Glomerular endothelial cell (primary cell): ENCODE results near the gene TRABD2B. TPM values are rescaled to one million over a fixed set of nuclear protein-coding genes. Genes with fewer than 3 reads are reported as not detected.

Experiments
- DNase-seq: peaks from one replicate; pipeline ENCODE4 v3.0.0-alpha.2; 2011; ENCODE audit warnings: low read depth, low spot score; ENCODE audit errors: extremely low read depth
- total RNA-seq: library from RNA; depleted of rRNA; stranded (reverse); fragments of >200 nt; gene quantifications from 2 replicates; pipeline ENCODE4 v1.2.3, GENCODE V29; 2015

TRABD2B gene
- total RNA-seq = 0.05 and 0.06 TPM in 2 replicates

DNA sequence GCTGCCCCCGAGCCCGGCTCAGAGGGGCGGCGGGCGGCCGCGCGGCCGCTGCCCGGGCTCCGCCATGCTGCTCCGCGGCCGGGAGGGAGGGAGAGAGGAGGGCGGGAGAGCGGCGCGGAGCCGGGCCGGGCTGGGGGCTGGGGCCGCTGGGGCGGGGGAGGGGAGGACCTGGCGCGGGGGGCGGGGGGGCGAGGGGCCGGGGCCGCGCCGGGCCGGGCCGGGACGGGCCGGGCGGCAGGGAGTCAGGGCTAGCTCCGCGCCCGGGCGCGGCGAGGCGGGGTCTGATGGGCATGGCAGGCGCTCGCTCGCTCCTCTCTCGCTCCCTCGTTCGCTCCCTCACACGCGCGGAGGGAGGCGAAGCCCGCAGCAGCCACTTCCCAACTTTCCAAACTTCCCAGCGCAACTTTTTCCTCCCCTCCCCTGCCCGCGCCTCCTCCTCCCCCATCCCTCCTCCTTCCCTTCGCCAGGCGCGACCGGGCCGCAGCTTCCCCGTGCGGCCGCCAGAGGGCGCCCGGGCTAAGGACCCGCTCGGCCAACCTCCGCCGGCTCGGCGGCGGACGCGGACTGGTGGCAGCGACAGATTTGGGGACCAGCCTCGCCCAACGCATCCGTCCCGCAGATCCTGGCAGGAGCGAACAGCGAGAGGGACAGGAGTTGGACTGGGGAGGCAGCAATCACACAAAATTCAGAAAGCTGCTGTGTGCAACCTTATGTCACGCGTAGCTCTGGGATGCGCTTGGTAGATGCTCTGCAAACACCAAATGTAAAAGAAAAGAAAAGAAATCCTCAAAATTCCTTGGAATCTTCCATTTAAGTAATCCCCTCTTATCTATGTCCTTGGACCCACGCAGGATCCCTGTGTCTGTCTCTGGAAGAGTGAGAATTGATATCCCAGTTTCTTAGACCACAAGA, at the start of gene TRABD2B:
Gene TRABD2B (minus strand): TSS at position 97 of the 912 bp plus-strand sequence.
- DNase-seq = no peak

DNA sequence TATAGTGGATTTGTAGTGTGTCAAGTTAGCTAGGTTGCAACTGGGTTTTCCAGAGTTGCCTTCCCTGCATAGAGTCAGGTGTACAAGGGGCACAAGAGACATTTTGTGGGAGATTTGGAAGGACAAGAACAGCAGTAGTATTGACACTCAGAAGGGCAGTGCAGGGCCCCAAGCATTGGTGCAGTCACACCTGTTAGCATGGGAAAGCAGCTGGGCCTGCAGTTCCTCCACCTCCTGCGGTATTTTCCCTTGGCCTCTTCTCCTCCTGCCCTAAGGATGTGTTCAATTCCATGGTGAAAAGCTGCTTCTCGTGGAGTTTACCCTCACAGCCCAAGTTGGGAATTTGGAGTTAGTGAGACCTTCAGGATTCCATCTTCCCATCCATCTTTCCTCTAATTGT, 47.1 kb upstream of the TRABD2B start:
- no peak for DNase-seq

GRCh38 chr1:48043622-48044021, 46.4 kb upstream of the TRABD2B start:
- no peak for DNase-seq

DNA sequence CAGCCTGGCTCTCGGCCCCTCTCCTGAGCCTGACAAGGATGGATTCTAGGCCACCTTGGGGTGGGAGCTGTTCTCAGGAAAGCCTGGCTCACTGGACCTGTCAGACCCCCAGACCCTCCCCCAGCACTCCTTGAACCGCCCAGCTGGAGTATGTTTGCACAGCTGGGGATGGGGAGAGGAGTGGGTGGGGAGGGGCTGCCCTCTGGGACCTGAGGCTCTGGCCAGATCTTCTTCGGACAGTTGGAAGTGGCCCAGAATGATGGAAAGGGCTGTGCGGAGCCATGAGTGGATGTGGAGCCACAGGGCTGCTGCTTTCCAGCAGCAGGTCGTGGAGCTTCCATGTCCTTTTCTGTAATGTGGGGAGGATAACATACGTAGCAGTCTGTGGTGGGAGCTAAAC, 43.0 kb upstream of the TRABD2B start:
- DNase-seq = no peak

DNA sequence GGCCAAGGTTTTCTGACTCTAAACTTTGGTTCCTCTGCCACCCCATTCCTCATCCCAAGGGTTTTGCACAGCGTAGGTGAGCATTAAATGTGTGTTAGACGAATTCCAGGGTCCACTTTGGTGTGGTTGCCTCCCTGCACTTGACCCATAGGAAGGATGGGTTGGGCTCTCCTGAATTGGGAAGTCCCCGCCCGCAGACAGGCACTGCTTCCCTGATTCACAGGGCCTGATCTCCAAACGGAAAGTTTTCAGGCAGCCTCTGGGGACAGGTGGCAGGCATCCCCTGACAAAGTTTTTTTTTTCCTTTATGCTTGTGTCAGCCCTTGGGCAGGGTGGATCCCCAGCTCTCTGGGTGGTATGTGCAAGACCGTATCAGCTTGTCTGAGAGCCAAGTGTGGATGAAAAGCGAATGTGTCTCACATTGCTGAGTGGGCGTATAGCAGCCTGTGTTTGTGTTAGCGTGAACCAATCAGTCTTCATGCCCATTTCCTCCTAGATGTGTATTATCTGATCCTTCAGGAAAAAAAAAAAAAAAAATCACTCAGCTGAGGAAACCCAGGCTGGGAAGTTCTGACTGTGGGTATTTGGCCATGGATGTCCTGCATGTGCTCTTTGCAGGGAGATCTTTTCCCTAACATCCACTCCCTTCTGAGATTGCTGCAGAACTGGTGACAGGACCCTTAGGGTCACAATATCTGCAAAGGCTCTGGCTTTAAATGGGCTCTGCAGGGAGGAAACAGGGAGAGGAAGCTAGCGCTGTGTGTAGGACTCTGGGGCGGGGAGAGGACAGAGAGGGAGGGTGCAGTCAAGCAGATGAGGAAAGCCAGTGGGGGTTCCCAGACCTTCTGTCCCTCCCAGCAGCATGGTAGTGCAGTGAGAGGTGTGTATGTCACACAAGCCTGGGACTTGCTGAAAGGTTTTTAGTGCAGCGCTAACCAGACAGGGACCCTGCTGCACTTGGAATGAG, 42.2 kb upstream of the TRABD2B start:
- DNase-seq = no peak

DNA sequence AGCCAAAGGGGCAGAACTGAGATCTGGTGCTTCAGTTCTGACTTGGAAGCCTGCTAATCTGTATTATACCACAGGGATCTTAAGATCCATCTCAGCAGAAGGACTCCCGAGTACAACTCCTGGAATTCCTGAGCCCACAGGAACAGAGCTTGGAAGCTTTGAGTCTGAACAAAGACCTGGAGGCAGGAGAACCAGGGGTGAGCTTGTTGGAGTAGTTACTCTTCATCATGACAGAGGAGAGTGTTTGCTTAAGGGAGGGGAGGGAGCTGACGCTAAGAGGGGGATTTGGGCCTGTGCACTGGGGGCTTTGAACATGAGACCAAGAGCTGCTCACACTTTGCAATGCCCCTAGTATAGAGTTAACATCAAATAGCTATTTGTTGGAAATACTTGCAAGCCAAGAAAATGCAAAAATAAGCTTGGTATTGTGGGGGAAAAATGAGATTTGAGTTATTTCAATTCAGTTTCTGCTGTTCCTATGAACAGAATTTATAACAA, 41.1 kb upstream of the TRABD2B start:
- no peak for DNase-seq

DNA sequence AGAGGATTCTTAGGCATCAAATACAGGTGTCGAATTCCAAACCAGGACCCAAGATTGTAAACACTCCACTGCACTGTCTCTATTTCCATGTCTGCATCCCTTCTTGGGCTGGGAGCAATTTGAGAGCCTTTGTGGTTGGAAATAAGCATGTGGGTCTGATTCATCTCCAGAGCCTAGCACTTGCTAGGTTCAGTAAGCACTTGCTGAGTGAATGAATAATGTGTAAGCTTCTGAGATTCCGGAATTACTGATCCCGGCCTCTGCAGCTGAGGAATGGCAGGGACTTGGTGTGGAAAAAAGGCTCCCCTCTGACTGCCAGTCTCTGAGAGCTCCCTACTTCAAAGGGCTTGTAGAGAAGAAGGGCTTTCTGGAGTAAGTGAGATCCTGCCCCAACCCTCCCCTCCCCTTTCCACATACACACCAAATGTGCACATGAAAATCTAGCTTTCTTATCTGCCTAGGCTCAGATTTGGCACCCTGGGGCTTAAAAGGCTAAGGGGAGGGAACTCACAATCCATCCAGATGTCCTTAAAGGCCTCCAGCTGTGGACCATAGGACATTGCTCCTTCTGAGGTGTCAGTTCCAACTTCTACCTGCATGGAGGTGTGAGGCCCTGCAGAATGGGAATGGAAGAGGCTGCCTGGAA, 39.6 kb upstream of the TRABD2B start:
- no peak for DNase-seq

DNA sequence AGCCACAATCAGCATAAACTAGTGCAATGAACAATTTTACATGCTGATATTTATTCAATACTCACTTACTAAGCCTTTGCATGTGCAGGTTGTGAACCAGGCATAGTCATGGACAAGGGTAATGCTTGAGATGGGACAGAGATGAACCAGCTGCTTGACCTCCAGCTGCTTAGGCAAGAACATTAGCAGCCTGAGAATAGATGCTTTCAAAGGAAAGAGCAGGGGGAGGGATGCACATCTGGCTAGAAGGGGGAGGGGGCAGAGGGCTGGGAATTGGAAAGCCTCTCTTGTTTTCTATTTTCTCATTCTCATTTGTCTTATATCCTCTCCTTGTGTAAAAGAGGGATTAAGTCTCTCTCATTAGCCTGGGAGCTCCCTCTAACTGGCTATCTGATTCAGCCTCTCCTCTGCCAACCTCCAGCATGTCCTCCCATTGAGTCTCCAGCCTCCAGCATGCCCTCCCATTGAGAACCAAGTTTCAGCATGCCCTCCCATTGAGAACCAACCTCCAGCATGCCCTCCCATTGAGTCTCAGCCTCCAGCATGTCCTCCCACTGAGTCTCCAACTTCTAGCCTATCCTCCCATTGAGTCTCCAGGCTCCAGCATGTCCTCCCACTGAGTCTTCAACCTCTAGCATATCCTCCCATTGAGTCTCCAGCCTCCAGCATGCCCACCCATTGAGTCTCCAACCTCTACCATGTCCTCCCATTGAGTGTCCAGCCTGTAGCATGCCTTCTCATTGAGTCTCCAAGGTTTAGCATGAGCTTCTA, 38.4 kb upstream of the TRABD2B start:
- DNase-seq = no peak

DNA sequence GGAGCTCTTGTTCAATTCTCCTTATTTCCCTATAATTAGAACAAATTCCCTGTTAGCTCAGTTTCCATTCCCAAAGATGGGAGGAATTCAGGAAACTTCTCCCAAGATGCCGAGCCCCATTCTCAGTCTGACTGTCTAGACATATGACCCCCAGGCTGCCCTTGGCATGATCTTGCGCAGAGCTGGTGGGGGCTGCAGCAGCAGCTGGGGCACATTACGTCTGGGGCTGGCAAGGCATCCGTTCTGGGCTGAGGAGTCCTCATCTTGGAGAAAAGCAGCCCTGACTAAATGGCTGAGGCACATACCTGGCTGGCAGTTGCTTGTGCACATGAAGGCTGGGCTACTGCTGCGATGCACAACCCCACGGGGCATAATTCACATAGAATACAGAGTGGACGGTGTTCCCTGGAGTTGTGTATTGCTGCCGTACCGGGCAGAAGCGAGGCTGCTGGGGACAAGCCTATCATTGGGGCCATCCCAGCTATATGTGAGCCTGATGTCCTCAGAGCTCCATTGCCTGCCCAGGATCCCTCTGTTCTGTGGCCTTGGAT, 36.4 kb upstream of the TRABD2B start:
- DNase-seq = no peak

GRCh38 chr1:48031676-48032075, 34.5 kb upstream of the TRABD2B start:
- DNase-seq = no peak

- DNase-seq = no peak
Observed at GRCh38 chr1:48030696-48031365, 33.6 kb upstream of the TRABD2B start.

DNA sequence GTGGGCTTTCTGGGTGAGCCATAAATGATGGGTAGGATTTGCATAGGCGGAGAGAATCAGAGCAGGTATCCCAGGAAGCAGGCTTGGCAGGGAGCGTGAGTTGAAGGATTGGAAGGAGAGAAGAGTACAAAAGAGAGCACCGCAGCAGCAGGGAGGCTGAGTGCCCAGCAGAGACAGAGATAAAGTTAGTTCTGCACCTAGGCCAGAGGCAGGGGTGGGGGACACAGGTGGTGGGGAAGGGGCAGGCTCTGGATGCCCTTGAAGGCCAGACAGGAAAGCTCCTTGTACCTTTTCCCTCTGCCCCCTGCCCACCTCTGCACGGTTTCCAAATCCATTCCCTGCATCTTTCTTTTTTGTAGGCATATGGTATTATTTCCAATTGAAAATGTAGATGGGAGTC, 33.0 kb upstream of the TRABD2B start:
- DNase-seq = no peak

DNA sequence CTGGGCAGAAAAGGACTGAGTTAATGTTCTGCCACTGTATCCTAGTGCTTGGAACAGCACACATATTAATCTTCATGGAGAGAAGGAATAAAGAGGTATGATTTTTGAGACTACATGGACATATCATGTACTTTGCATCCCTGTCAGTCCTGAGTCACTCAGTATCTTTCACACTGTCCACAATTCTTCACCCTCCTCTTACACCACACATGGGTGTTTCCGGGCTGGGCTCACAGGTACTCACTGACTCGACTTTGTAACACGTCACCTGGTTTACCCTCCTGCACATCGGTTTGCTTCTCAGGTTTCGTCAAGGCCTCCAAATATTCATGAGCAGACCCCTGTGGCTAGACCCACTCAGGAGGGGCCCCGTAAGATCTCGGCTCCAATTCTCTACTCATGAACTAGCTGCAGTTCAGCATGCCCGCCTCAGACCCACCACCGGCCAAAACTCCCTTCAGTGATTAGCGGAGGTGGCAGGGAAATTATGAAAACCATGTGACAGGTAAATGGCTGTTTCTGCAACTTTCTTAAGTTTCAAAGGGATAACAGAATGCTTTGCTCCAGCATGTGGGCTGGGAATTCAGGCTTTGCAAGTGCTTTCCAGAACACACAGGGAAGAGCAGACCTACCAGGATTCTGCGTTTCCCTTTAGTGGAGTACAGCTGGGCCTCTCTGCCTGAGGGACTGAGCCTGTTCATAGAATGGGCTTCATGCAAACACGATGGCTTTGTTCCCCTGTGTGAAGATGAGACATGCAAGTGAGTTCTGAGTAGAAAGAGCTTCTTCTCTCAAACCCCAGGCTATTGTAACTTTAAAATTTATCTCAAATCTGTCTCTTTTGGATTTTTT, 31.3 kb upstream of the TRABD2B start:
- DNase-seq = no peak

DNA sequence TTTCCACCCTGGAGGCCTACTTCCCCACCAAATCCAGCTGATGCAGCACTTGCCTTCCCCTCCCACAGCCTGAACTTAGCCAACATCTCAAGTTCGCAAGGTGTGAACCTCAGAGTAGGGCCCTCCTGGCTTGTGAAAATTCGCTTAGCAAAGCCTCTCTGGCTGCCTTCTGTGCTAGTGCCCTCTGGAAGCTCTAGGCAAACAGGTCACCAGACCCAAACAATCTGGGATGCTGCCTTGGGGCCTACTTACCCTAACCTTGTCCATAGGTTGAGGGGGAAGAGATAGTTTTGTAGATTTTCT, 30.3 kb upstream of the TRABD2B start:
- no peak for DNase-seq

GRCh38 chr1:48026701-48027532, 29.7 kb upstream of the TRABD2B start:
- DNase-seq = no peak

DNA sequence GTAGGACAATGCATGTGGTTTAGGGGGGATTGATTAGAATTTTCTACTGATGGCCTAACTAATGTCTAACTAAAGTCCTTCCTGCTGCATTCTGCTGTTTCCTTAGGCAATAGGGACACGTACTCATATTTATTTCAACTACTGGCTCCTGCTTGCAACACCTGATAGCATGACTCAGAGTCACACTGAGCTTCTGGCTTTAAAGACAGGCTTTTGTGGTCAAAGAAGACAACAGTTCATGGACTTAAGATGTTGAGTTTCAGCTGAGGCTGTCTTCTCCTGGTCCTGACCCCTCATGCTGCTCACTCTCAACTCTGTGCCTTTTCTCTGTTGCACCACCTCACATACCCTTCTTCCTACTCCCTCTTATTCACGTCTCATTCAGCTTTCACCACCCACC, 29.1 kb upstream of the TRABD2B start:
- DNase-seq = no peak

- no peak for DNase-seq
Observed at GRCh38 chr1:48025076-48025475, 27.9 kb upstream of the TRABD2B start.

- DNase-seq = no peak
Observed at GRCh38 chr1:48023488-48023887, 26.3 kb upstream of the TRABD2B start.
